GM19023 (cell line): ENCODE measurements around the gene CIT.

Experiments
- ATAC-seq: cut with Tn5 transposase; IDR thresholded peaks from one replicate; pipeline ENCODE4 v1.9.1; 2021; ENCODE audit warnings: mild to moderate bottlenecking, moderate library complexity; ENCODE audit not compliant: unreplicated experiment

Gene CIT

DNA sequence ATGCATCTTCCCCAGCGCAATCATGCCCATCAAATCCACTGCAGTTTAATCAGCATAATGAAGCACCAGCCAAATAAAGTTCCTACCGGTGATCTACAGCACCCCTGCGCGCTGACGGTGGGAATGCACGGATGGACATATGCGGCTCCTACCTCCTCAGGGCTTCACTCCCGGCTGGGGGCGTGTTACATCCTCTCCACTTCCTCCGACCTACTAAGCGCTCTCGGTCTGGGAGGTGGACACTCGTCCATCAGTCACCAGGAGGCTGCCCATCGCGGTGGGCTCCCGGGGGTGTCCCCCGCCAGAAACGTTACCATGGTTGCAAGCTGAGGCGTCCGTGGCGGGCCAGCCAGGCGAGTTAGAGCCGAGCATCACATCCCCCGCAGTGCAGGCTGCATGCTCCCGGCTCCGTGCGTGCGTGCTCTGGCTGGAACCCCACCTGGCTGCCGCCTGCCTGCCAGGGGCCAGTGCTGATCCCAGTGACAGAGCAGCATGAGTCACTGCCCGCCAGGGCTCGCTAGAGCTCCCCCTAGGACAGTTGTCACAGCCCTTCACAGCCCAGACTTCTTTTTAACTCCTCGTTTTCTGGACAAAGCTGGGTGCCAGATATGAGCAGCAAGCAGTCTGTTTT lies 73.0 kb downstream of the CIT start:
- ATAC-seq: no peak

DNA sequence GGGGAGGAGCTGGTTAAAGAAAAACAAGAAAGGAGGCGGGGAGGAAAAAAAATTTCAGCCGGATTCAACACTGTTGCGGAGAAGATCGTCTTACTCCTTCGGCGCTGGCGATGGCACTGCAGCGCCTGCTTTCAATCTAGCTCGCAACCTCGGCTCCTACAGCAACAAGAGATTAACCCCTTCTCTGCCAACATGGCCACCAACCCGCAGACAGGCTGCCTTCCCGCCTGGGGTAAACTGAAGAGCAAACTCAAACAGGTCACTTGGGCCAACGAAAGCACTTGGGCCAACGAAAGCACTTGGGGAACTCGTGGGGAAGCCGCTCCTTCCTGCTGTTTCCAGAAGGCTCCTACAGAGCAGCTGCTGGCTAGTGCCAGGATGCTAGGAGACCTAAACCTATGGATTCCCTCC lies 73.7 kb downstream of the CIT start:
- ATAC-seq: no peak

DNA sequence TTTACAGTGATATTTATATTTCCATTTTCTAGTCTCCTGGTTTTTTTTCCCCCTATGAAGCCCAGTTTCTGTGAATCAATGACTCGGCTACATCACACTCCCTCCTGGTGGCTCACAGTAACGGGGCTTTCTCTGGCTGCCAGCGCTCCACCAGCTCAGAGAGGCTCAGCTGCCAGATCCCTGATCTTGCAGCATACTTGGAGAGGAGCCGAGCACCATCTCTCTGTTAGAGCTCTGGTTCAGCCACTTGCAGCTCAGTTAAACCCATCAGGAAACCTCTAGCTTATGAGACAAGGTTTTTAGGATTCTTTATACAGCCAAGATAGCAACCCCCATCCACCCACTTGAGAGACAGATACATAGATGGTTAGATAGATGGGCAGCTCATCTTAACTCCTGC lies 74.6 kb downstream of the CIT start:
- ATAC-seq: no peak

DNA sequence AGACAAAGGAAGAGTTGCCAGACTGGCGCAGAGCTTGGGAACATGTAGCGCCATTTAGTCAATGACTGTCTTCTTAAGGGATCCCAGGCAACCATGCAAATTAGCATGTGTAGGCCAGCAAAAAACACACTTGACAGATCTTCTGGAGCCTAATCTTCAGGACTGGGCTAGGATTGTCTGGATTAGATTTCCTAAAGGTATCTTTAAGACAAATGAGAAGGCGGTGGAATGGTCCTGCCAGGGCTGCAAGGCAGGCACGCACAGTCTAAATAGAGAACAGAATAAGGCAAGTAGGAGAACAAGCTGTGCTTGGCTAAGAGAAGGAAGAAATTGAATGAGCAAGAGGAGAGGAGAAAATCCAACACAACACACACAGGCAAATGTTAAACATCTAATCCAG lies 80.0 kb downstream of the CIT start:
- no peak for ATAC-seq

DNA sequence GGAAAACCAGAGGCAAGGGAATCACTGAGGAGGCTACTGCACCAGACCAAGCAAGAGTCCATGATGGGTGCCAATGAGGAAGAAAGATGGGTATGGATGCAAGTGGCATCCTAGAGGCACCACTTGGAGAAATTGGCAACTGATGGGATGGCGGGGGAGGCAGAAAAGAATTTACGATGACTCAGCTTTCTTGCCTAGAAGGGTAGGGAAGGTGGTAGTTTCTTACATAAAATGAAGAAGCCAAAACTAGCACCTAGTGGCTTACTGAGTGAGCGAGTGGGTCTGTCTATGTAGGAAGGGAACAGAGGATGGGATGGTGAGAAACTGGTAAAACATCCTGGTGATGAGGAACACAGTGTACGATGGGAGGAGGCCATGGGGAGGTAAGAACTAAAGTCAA lies 80.8 kb downstream of the CIT start:
- no peak for ATAC-seq

DNA sequence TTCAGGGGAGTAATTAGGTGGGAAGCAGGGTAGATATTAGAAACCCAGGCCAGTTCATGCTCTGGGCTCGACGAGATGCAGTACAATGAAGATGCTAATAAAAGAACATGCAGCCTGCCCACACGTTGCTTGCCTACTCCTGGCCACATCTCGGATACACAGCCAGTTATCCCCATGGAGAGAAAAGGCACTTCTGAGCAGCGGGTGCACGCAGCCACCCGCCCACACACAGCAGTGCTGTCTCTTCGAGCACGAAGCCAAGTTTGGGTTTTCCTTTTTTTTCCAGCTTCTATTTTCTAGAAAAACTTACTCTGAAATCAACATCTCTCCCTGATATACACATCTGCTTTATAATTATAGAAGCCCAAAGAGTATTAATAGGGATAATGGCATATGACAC lies 85.7 kb downstream of the CIT start:
- no peak for ATAC-seq

DNA sequence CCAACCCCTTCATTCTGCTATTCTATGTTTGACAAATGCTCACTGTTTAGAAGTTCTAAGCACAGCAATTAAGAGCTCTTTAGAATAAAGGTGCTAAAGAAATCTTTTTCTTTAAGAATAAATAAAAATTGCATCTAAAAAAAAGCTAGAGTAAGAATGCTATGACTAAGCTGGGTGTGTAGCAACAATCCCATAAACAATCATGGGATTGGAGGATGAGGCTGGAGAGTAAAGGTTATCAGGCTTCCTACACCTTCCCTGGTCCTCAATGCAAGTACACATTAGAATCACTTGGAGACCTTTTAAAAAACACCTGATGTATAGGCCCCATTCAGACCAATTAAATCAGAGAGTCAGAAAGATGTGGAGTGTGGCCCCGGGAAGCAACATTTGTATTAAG lies 88.3 kb downstream of the CIT start:
- no peak for ATAC-seq

DNA sequence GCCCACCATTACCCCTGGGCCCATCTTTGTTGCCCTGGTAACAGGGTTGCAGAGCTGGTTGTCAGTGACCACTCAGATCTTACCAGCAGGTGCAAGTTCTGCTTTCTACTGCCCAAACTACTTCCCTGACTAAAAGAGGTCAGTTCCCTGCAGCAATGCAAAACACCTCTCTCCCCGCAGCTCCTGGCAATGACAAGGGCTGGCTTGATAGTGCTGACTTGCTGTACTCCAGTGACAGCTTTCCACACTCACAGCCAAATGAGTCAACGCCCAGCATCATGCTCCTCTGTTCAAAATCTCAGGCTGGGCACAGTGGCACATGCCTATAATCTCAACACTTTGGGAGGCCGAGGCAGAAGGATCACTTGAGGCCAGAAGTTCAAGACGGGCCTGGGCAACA lies 90.6 kb downstream of the CIT start:
- no peak for ATAC-seq

DNA sequence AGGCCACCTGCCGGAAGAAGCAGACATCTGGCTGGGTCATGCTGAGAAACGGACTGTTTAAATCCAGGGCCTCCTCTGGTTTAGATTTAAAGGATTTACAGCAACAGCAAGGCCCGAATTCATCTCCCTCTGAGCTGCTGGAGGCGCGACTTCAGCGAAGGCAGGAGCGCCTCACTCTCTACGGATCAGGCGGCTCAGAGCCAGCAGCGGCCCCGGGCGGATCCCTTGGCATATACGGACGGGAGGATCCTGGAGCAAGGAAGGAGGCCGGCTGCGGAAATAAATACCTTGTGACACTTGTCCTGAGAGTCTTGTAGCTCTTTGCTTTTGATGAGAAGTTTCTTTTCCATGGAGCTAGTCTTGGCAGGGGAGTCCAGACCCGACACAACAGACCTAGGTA lies 92.4 kb downstream of the CIT start:
- ATAC-seq: no peak

DNA sequence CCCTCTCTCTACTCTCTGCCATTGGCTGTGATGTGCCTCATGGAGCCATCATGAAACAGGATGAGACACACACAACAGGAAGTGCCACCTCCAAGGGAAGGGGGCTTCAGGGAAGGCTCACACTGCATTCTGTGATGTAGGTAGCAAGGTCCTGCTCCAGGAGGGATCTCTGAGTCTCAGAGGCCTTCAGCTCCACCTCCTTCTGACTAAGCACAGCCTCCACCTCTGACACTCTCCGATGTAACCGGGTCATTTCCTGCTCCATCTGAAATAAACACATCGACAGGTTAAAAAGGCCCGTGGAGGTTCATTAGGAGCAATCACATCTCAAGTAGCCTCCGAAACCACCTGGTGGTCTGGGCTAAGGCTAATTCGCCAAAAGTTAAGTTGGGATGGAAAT lies 93.3 kb downstream of the CIT start:
- ATAC-seq: no peak

DNA sequence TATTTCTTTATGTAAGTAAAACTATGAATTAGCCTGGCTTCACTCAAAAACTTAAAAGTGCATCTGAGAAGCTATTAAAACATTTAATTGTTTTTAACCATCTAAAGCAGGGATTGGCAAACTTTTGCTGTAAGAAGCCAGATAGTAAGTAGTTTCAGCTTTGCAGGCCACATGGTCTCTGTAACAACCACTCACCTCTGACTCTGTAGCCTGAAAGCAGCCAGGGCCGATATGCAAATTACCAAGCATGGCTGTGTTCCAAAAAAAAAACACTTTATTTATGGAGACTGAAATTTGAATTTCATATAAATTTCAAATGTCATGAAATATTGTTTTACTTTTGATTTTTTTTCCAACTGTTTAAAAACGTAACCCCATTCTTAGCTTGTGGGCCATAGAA lies 95.3 kb downstream of the CIT start:
- no peak for ATAC-seq

DNA sequence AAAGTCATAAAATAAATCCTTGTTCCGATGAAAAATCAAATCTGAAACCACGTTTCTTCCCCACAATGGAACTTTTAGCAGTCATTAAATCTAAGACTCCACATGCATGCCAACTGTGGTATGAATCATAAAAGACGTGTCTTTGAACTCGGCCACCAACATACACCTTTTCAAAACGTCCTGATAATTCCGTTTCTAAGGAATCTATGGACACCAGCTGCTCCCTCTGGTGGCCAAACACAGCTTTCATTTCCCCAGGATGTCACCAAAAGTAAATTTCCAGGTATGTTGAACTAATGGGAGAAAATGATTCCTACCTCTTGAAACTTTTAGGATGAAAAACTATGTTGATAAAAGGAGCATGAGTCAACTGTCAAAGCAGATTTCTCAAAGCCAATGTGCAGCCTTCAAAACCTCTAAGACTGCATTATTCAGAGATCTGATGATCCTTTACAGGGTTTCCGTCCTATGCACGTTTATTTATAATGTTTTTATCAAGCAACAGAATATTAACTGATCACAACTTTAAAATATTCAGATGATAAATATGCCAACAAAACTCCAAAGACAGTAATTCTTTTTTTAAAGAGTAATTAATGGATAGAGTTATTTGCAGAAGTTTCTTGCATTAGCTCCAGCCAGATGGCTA lies 96.2 kb downstream of the CIT start:
- no peak for ATAC-seq

DNA sequence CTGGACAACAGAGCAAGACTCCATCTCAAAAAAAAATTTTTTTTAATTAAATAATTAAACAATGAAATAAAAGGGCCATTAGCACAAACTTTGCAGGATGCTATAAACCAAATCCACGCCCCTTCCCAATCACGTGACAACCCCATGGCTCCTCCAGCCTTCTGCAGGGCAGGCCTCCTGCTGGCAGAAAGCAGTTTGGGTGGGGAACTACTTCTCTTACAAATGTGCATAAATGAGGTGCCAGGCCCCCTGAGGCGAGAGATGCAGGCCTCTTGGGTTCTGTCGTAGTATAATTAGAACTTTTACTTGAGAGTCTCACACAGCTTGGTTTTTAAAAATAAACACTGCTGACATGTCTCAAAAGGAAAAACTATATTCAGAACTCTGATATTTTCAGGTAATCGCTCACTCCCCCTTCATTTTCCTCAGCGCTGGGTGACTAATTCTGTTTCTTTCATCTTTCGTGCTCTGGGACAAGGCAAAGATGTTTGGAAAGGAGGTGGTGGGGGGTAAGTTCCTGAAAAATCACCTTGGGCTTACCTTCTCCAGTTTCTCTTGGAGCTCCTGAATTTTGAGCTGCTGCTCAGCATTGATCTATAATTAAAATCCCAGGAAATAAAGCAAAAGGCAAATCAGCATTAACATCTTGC lies 101.7 kb downstream of the CIT start:
- no peak for ATAC-seq

DNA sequence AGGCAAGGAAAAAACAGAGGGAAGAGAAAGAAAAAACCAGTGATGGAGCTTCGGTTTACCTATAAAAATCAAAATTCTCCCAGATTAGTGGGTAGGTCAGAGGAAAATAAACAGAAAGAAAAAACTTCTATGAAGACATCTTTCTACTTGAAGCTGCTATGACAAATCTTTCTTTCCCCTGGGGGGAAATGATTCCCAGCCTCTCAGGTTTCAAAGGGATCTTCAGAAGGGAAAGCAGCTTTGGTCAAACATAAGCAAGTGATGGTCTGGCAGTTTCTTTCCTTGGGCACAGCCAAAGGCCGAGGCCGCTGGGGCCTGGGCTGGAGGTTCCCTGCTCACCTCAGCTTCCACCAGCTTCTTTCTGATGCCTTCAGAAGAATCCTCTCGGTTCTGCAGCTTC lies 104.7 kb downstream of the CIT start:
- no peak for ATAC-seq

DNA sequence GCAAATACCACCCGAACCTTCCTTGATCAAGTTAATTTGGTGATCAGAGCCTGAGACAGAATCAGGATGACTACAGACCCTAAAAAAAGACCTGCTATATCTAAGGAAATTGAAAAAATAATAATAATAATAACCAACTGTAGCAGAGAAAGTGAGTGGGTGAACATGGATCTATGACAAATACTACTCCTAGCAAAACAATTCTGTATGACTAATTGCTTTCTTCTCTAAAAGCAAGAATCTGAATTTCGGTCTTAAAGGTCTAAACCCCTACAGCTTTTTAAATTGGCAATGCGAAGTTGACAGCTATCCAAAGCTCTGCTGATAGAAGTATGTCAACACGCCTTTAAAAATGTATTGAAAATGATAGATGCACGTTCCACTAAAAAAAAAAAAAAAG lies 107.0 kb downstream of the CIT start:
- no peak for ATAC-seq

DNA sequence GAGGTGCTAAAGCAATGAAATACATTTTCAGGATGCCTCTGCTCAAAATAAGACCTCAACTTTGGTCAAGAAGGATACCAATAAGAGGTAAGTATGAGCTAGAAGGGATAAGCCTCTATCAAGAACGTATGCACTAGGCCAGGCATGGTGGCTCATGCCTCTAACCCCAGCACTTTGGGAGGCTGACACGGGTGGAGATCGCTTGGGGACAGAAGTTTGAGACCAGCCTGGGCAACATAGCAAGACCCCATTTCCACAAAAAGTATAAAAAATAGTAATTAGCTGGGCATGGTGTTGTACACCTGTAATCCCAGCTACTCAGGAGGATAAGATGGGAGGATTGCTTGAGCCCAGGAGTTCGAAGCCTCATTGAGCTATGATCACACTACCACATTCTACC lies 114.5 kb downstream of the CIT start:
- ATAC-seq: no peak

DNA sequence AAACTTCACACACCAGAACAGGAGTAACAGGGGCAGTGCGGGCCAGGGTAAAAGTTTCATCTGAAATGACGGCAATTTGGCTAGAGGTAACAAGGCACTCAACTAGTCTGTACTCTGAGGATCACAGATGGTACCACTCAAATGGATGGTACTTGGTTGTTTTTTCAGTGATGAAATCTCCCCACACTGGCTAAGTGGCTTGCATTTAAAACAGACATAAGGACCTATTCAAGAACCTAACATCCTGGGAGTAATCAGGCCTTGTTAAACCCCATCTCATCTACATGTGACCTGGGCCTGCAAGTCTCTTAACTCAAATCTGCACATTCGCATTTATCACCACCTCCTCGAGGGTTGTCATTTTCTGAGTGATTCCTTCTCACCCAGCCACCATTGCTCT lies 118.4 kb downstream of the CIT start:
- no peak for ATAC-seq

DNA sequence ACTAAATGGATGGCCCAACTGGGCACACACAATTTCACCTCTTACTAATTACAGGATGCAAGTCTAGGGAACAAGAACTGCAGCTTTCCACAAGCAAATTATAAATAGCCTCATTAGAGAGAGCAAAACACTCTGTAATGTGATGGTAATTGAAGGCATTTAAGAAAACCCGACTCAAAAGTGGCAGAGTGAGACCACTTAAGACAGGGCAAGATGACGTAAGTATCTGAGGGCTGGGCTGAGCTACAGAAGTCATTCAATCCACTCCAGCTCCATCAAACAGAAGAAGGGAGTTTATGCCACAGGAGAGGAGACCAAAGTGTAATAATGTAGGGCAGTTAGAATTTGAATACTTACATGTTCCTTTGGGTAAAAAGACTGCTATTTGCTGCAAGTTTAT lies 118.9 kb downstream of the CIT start:
- ATAC-seq: no peak

DNA sequence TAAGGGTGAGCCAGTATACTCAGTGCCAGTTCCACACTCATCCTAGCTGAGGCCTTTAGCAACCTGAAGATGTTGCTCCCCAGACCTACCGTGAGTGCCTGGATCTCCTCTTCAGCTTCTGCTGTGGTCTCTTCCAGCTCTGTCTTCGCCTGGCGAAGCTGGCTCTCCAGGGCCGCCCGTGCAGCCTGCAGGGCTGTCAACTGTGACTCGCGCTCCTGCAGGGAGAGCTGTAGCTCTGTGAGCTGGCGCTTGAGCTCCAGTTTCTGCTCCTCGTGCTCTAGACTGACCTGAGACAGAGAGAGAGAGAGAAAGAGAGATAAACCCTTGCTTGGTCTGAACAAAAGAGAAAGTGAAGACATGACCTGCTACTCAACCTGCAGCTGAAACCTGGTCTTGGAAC lies 125.2 kb downstream of the CIT start:
- ATAC-seq: no peak

DNA sequence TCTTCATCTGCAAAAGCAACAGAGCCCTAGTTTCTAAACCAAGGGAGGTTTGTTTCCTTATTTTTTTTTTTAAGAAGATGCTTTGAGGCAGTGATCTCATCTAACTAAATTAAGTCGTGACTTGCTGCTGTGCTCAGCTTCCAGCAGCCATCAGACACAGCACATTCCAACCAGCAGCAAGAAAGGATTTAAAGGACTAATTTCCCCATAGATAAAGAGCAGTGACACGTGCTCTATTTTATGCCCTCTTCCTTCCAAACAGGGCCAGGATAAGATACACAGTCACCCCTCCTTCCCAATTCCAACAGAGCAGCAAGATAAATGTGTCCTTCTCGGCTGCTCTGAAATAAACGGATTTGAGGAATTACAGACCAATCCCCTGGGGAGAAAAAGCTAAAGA lies 127.5 kb downstream of the CIT start:
- no peak for ATAC-seq

DNA sequence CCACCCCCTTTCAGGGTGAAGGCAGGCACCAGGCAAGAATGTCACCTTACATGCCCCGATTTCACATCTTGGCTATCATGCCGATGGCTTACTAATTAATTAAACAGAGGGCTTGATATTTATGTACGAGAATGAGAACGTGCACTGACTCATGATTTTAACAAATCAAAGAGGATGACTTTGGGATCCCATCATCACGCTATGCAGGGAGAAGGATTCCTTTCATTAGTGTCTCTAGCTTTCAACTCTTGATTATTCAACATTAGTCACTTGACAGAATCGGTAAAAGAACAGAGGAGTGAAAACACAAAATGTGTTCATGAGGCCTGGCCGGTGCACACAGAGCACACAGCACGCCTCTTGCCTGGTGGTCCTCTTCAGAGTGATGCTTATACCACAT lies 128.6 kb downstream of the CIT start:
- no peak for ATAC-seq

DNA sequence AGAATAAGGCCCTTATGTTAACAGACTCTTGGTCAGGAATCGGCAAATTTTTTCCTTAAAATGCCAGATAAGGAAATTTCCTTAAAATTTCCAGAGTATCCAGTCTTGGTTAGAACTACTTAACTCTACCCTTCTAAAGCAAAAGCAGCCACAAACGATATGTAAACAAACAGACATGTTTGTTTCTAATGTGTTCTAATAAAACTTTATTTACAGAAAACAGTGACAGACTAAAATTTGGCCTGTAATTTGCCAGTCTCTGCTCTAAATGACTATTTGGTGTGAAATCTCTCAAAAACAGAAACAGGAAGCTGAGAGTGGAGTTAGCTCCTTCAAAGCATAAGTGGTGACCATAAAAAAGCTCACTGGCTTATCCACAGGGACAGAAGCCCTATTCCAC lies 131.0 kb downstream of the CIT start:
- ATAC-seq: no peak
